CD4-positive, alpha-beta T cell (primary cell): ENCODE data around the gene THRB. TPM values are rescaled to one million over a fixed set of nuclear protein-coding genes. Genes with fewer than 3 reads are reported as not detected.

Experiments
- ATAC-seq: fragments of 200-7000 bp; cut with Tn5 transposase; one replicate; pipeline ENCODE4 v1.10.0; 2022; ENCODE audit warnings: mild to moderate bottlenecking; ENCODE audit not compliant: poor library complexity
- CTCF ChIA-PET: fragments of 350-600 bp; sonication (Branson Sonifier 250); formaldehyde crosslinking; loops from one replicate; lab custom pipeline; 2021; ENCODE audit warnings: antibody characterized with exemption, inconsistent platforms; lab: Charles Lee
- POLR2A ChIA-PET: fragments of 350-600 bp; sonication (Branson Sonifier 250); formaldehyde crosslinking; loops from one replicate; lab custom pipeline; 2021; ENCODE audit warnings: antibody characterized with exemption, inconsistent platforms; lab: Charles Lee
- DNase-seq, 14 experiments: peaks; one replicate each; pipeline ENCODE4 v3.0.0-alpha.2; 2013 to 2020; ENCODE audit warnings: mixed read lengths in 2 of 14
- H3K27ac ChIP-seq, 2 donors: one replicate each; pipeline versions ENCODE4 v1.5.1 to v1.7.0; 2013; ENCODE audit warnings: low read length in 2 of 2, low read depth in 1 of 2, mild to moderate bottlenecking in 1 of 2
- H3K27me3 ChIP-seq, 2 experiments: 1 replicate in 1 of 2; 2 replicates in 1 of 2; pipeline versions ENCODE4 v1.6.1 to v1.7.0; 2013; ENCODE audit warnings: low read length in 2 of 2, control low read depth in 1 of 2, mild to moderate bottlenecking in 1 of 2, moderate library complexity in 1 of 2; ENCODE audit not compliant: insufficient read depth in 2 of 2, control insufficient read depth in 1 of 2
- H3K36me3 ChIP-seq: one replicate; pipeline ENCODE4 v1.6.1; 2013; ENCODE audit warnings: low read length, control low read depth; ENCODE audit not compliant: insufficient read depth
- H3K4me1 ChIP-seq: one replicate; pipeline ENCODE4 v1.6.1; 2013; ENCODE audit warnings: low read length, control low read depth; ENCODE audit not compliant: insufficient read depth
- H3K4me3 ChIP-seq: one replicate; pipeline ENCODE4 v1.5.1; 2013; ENCODE audit warnings: mild to moderate bottlenecking, low read length, moderate library complexity
- H3K9me3 ChIP-seq, 2 experiments: 1 replicate in 1 of 2; 2 replicates in 1 of 2; pipeline versions ENCODE4 v1.6.1 to v1.7.0; 2013; ENCODE audit warnings: low read length in 2 of 2, mild to moderate bottlenecking in 2 of 2, control low read depth in 1 of 2, moderate library complexity in 1 of 2; ENCODE audit not compliant: control insufficient read depth in 1 of 2, insufficient read depth in 1 of 2
- H3K27ac Mint-ChIP-seq: one replicate; pipeline ENCODE4 v1.8.0; 2020; ENCODE audit warnings: mixed read lengths
- H3K27me3 Mint-ChIP-seq: one replicate; pipeline ENCODE4 v1.8.0; 2021; ENCODE audit warnings: mixed read lengths
- H3K36me3 Mint-ChIP-seq: one replicate; pipeline ENCODE4 v1.8.0; 2021; ENCODE audit warnings: low read depth, mixed read lengths
- H3K4me1 Mint-ChIP-seq: one replicate; pipeline ENCODE4 v1.8.0; 2021; ENCODE audit warnings: low read depth, mixed read lengths
- H3K4me3 Mint-ChIP-seq: one replicate; pipeline ENCODE4 v1.8.0; 2020; ENCODE audit warnings: mild to moderate bottlenecking, mixed read lengths
- H3K9me3 Mint-ChIP-seq: one replicate; pipeline ENCODE4 v1.8.0; 2020; ENCODE audit warnings: mixed read lengths
- intact Hi-C, 2 experiments: fragments of 100-400 bp; cut with DNase I in 1 of 2; cut with micrococcal nuclease in 1 of 2; formaldehyde crosslinking; loops; one replicate each; pipeline versions ENCODE4 v1.15.1 to v1.9.0; 2023 to 2025; cut with DNase I, micrococcal nuclease
- total RNA-seq, 174 experiments: library from RNA in 2 of 174; stranded (reverse) in 2 of 174; gene quantifications; one replicate each; pipeline ENCODE4 v1.2.3 and lab custom pipeline; 2021 to 2026
- TF ChIP-seq, protein P1 (sequence below): fragments of 200-600 bp; IDR thresholded peaks from one replicate; pipeline ENCODE4 v1.8.0; 2022; ENCODE audit warnings: antibody characterized with exemption, mild to moderate bottlenecking

The THRB gene
- total RNA-seq, 2 experiments from 2014 or later, result not detected

DNA sequence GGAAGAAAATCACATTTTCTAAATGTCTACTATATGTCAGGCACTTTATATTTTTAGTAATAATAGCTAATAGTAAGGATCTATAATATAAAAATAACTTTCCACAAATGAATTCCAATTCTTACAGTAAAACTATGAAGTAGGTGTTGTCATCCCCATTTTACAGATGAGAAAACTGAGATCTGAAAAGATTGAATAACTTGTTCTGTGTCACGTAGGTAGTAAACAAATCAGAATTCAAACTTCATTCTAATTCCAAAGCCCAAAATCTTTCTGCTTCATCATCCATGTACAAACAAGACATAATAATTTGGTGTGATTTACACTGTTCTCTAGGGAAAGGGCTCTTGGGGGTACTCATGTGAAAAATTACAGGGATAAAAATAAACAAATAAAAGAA lies 130.3 kb downstream of the THRB start:
- TF ChIP-seq, protein P1, sequence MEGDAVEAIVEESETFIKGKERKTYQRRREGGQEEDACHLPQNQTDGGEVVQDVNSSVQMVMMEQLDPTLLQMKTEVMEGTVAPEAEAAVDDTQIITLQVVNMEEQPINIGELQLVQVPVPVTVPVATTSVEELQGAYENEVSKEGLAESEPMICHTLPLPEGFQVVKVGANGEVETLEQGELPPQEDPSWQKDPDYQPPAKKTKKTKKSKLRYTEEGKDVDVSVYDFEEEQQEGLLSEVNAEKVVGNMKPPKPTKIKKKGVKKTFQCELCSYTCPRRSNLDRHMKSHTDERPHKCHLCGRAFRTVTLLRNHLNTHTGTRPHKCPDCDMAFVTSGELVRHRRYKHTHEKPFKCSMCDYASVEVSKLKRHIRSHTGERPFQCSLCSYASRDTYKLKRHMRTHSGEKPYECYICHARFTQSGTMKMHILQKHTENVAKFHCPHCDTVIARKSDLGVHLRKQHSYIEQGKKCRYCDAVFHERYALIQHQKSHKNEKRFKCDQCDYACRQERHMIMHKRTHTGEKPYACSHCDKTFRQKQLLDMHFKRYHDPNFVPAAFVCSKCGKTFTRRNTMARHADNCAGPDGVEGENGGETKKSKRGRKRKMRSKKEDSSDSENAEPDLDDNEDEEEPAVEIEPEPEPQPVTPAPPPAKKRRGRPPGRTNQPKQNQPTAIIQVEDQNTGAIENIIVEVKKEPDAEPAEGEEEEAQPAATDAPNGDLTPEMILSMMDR, result no peak

DNA sequence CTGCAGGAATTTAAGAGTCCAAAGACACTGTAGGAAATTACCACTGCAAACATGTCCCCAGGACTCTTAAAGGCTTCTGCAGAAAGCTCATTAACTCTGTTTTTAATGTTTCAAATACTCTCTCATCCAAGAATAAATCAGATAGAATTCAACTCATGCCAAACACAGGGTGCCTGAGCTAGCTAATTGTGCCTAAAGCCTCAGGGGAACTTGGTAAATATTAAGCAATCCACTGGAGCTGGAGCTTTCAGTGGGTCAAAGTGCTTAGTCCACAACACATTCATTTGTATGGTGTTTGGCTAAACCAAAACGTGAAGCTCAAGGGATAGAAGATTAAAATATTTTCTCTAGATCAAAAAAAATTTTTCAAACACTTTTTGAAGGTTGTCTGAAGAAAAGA lies 131.4 kb downstream of the THRB start:
- TF ChIP-seq, protein P1, result no peak
- no peak for ATAC-seq
- Mint-ChIP-seq H3K9me3 (no peaks in the 10 kb centered on the region), H3K4me1 (no peaks in the 10 kb centered on the region), H3K27ac (no peak overlapping the region), H3K4me3 (no peak overlapping the region), H3K27me3 (no peaks in the 10 kb centered on the region), H3K36me3 (no peaks in the 10 kb centered on the region)
- POLR2A ChIA-PET, result no interaction called here
- intact Hi-C loops, result no loop called here
- no peaks in the 10 kb centered on the region for H3K36me3 ChIP-seq
- DNase-seq, result no peak
- H3K9me3 ChIP-seq, result no peaks in the 10 kb centered on the region
- no peak overlapping the region for H3K4me3 ChIP-seq
- H3K4me1 ChIP-seq, result no peaks in the 10 kb centered on the region
- CTCF ChIA-PET, result interaction anchor here (1.6 kb wide), 1 partner anchor 10 kb away, joined by 4 read pairs; no protein-coding TSS in a partner anchor
- H3K27me3 ChIP-seq, result no peaks in the 10 kb centered on the region
- H3K27ac ChIP-seq, result no peak overlapping the region

More for the DNA sequence above, 130.3 kb downstream of the THRB start:
- H3K27me3 ChIP-seq, result no peaks in the 10 kb centered on the region
- H3K4me1 ChIP-seq, result no peaks in the 10 kb centered on the region
- ATAC-seq (no peak), DNase-seq (no peak)
- Mint-ChIP-seq H3K9me3 (no peaks in the 10 kb centered on the region), H3K27me3 (no peaks in the 10 kb centered on the region), H3K27ac (no peak overlapping the region), H3K36me3 (no peaks in the 10 kb centered on the region), H3K4me3 (no peak overlapping the region), H3K4me1 (no peaks in the 10 kb centered on the region)
- no peak overlapping the region for H3K4me3 ChIP-seq
- H3K36me3 ChIP-seq, result no peaks in the 10 kb centered on the region
- H3K27ac ChIP-seq, result no peak overlapping the region
- ChIA-PET POLR2A (no interaction called here), CTCF (no interaction called here)
- no peaks in the 10 kb centered on the region for H3K9me3 ChIP-seq
- intact Hi-C loops, result no loop called here

DNA sequence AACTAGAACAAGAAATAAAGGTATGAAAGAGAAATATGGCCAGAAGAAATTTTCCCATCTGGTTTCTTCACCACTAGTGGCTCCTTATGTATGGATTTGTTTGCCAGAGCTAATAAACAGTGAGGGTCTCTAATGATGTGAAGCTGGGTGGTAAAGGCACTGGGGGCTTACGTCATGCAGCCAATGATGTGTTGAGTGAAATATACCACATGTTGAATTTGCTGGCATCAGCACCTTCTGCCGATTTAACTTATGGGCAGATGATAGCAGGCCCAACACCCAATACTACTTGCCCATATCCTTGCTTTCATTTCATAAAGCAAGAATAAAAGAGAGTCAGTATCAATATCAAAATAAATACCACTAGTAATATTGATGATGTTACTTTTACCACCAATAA lies 133.0 kb downstream of the THRB start:
- no peak overlapping the region for H3K4me3 Mint-ChIP-seq
- Histone ChIP-seq H3K27me3 (no peaks in the 10 kb centered on the region), H3K9me3 (no peaks in the 10 kb centered on the region), H3K4me1 (no peaks in the 10 kb centered on the region), H3K4me3 (no peak overlapping the region), H3K36me3 (no peaks in the 10 kb centered on the region), H3K27ac (no peak overlapping the region)
- ChIA-PET POLR2A (no interaction called here), CTCF (no interaction called here)
- ATAC-seq (no peak), DNase-seq (no peak)
- TF ChIP-seq, protein P1, result no peak
- intact Hi-C loops, result no loop called here
- no peaks in the 10 kb centered on the region for H3K36me3 Mint-ChIP-seq
- no peak overlapping the region for H3K27ac Mint-ChIP-seq
- no peaks in the 10 kb centered on the region for H3K9me3 Mint-ChIP-seq
- no peaks in the 10 kb centered on the region for H3K4me1 Mint-ChIP-seq
- H3K27me3 Mint-ChIP-seq, result no peaks in the 10 kb centered on the region
